CD4-positive, alpha-beta T cell treated with Interleukin-12 subunit alpha and Interleukin-12 subunit beta, for 1 hour (primary cell): Measurements from ENCODE around the gene ZNF398.

Source experiments
- DNase-seq: peaks from one replicate; pipeline ENCODE4 v3.0.0-alpha.2; 2020

ZNF398 gene

DNA sequence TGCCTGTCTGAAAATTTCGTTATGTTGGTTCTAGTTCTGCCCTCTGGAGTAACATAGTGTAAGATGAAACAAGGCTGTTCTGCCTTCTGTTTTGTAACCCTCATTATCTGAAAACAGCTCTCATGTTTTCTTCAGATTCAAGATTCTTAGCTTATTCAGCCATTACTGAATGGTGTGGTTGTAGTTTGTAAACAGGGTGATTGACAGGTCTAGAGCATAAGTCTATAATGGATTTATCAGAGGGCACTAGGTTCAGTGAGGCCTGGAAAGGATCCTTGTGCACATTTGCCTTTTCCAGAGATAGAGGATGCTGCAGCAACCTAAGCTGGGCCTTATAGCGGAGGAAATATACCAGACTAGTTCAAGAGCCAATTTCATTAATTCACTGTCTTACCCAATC is 6.1 kb downstream of the ZNF398 start:
- no peak for DNase-seq

DNA sequence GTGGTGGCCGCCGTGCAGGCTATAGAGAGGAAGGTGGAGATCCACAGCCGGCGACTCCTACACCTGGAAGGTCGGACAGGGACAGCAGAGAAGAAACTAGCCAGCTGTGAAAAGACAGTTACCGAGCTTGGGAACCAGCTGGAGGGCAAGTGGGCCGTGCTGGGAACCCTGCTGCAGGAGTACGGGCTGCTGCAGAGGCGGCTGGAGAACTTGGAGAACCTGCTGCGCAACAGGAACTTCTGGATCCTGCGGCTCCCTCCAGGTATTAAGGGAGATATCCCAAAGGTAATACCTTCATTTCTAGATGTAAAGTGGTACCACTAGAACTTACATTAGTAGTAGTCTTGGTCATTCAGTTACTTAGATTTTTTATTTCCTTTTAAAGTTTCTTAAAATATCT is 6.8 kb downstream of the ZNF398 start:
- no peak for DNase-seq

DNA sequence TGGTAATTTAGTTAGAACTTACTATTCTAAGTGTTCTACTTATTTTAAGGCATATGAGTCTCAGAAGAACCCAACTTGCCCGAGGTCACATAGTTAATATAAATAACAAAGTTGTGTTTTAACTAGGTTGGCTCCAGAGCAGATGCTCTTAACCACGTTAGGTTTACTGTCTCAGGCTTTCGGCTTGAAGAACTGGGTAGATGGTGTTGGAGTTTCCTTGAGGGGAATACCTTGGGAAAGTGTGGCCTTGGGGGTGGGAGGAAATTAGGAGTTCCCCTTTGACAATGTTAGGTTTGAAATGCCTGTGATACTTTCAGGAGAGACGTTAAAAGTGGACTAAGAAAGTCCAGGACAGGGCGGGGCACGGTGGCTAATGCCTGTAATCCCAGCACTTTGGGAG is 9.6 kb downstream of the ZNF398 start:
- DNase-seq = no peak

DNA sequence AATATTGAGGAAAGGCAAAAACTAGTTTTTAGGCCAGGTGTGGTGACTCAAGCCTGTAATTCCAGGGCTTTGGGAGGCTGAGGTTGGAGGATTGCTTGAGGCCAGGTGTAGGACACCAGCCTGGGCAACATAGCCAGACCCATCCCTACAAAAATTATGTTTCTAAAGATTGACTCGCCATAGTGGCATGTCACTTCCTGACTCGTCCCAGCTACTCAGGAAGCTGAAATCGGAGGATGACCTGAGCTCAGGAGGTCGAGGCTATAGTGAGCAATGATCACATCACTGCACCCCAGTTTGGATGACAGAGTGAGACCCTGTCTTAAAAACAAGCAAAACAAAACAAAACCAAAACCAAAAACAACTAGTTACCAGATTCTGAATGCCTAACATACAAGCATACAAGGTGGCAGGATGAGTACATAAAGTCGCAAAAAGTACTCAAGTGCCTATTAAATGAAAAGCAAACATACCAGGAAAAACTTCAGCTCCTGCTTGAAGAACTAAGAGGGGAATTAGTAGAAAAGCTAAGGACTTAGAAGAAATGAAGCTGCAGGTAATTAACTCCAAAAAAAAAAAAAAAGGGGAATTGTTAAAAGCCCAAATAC is 14.1 kb downstream of the ZNF398 start:
- DNase-seq = no peak

- no peak for DNase-seq
These were observed 18.9 kb downstream of the ZNF398 start for GRCh38 chr7:149166142-149166541.

- no peak for DNase-seq
These were observed 19.5 kb downstream of the ZNF398 start for GRCh38 chr7:149166630-149167352.

DNA sequence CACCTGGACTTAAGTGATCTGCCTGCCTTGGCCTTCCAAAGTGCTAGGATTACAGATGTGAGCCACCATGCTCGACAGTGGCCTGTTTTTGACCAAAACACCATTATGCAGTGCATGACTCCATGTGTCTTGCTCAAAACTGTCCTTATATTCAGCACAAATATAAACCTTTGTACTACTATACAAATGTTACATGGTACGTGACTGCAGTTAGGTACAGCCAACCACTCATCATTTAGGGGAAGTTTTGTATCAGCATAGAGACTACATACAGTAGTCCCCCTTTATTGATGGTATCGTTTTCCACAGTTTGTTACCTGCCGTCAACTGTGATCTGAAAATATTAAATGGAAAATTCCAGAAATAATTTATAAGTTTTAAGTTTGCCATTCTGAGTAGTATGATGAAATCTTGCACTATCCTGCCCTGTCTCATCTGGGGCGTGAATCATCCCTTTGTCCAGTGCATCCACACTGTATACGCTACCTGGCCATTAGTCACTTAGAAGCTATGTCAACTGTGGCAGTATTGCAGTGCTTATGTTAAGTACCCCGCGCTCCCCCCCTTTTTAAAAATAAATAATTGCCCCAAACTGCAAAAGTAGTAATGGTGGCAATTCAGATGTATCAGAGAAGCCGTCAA is 24.8 kb downstream of the ZNF398 start:
- no peak for DNase-seq

GRCh38 chr7:149172534-149172920 is 25.3 kb downstream of the ZNF398 start:
- no peak for DNase-seq

GRCh38 chr7:149175150-149175549 is 27.9 kb downstream of the ZNF398 start:
- no peak for DNase-seq

DNA sequence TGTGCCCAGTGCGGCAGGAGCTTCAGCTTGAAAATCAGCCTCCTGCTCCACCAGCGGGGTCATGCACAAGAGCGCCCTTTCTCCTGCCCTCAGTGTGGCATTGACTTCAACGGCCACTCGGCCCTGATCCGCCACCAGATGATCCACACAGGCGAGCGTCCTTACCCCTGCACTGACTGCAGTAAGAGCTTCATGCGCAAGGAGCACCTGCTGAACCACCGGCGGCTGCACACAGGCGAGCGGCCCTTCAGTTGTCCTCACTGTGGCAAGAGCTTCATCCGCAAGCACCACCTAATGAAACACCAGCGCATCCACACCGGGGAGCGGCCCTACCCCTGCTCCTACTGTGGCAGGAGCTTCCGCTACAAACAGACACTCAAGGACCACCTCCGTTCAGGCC is 32.0 kb downstream of the ZNF398 start:
- no peak for DNase-seq

GRCh38 chr7:149180722-149181449 is 33.6 kb downstream of the ZNF398 start:
- no peak for DNase-seq

GRCh38 chr7:149181450-149181790 is 34.2 kb downstream of the ZNF398 start:
- no peak for DNase-seq

- no peak for DNase-seq
These were observed 37.0 kb downstream of the ZNF398 start for GRCh38 chr7:149184274-149184673.

- no peak for DNase-seq
These were observed 41.0 kb downstream of the ZNF398 start for GRCh38 chr7:149188213-149188612.

GRCh38 chr7:149188637-149189259 is 41.5 kb downstream of the ZNF398 start:
- no peak for DNase-seq

- no peak for DNase-seq
These were observed 44.6 kb downstream of the ZNF398 start for GRCh38 chr7:149191851-149192250.

GRCh38 chr7:149194799-149195179 is 47.5 kb downstream of the ZNF398 start:
- DNase-seq = no peak

- DNase-seq = peak; percentile 69
These were observed 48.2 kb downstream of the ZNF398 start, which contains the start of gene ZNF282 for GRCh38 chr7:149195180-149196150. Gene ZNF282 (plus strand): TSS chr7:149195546. CDS start chr7:149195590, 44 bp downstream.

- DNase-seq = peak; percentile 4
These were observed 49.0 kb downstream of the ZNF398 start for GRCh38 chr7:149196151-149196704.

DNA sequence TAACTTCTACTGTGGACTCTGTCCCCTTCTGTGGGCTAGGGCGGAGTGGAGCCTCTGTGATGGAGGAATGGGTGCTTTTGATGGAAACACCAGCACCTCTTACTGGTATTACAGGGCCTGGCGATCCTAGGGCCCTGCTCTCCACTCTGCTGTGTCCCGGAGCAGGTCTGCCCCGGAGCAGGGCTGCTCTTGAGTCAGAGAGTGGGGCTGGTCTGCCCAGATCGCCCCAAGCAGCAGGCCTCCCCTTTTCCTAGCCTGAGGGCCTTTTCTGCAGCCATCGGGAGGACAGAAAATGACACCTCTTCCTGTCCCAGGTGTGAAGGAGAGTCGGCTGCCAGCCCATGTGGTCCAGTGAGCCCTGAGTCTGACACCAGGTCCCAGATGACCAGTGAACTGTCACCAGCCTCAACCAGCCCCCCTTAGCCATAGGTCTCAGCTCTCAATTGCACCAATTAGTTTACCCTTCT is 49.5 kb downstream of the ZNF398 start:
- no peak for DNase-seq

DNA sequence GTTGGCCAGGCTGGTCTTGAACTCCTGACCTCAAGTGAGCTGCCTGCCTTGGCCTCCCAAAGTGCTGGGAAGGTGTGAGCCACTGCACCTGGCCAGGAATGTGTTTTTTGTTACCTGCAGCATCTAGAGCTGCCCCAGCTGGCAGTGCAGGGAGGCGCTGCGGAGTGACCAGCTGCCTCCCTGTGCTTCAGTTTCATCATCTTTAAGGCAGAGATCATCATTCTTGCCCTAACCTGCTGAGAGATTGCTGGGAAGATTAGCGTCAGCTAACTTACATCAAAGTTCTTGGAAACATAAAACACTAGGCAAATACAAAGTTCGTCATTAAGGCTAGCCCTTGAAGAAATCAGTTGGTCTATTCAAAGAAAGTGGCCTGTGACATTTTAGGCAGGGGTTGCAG is 50.4 kb downstream of the ZNF398 start:
- no peak for DNase-seq
